ENCODE measurements around the gene RPL11.

- TF ChIP-seq CTCF (IDR thresholded peaks at IDR 0.05; ENCODE audit: low read depth, low read length, missing input control) (peak; percentile 21), TAF1 (conservative IDR thresholded peaks at IDR 0.05) (no peak), RAD21 (IDR thresholded peaks at IDR 0.05) (peak in 1 of 2 donors; percentile 21), HNF4A (conservative IDR thresholded peaks at IDR 0.05) (no peak), HNF4G (IDR thresholded peaks at IDR 0.05) (no peak), ATF3 (IDR thresholded peaks at IDR 0.05) (no peak), NR2F2 (IDR thresholded peaks at IDR 0.05) (no peak), YY1 (IDR thresholded peaks at IDR 0.05) (no peak), FOXA2 (IDR thresholded peaks at IDR 0.05) (no peak), REST (IDR thresholded peaks at IDR 0.05) (no peak)
Measured at GRCh38 chr1:23718482-23718881, 26.9 kb downstream of the RPL11 start.
